Astrocyte of the spinal cord (primary cell): Measurements from ENCODE around the gene GTPBP4.

ENCODE experiments used
- DNase-seq: peaks from one replicate; pipeline ENCODE4 v3.0.0; 2011; ENCODE audit warnings: low read depth, low spot score
- H3K4me3 ChIP-seq: 2 replicates; pipeline ENCODE4 v1.5.1; 2011; ENCODE audit warnings: low read depth, mild to moderate bottlenecking, low read length, moderate library complexity
- CTCF ChIP-seq: IDR thresholded peaks from 2 replicates; pipeline ENCODE4 v1.5.1; 2012; ENCODE audit warnings: low read depth, mild to moderate bottlenecking, low read length, inconsistent platforms
- in situ Hi-C: cut with HindIII; loops from 2 replicates; pipeline ENCODE4 v1.10.0; 2017; ENCODE audit warnings: low sequenced_read_pairs

Gene GTPBP4

DNA sequence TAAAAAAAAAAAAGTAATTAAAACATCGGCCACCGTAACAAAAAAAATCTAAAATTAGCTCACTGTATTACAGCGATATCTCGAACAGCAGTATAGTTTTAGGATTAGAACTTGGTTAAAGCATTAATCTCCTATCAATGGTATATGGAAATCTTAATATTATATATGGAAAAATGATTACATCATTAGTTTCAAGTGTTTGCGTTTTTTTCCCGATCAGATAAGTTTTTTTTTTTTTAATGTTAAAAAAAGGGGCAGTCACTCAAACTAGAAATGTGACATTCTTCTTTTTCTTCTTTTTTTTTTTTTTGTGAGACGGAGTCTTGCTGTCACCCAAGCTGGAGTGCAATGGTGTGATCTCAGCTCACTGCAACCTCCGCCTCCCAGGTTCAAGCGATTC lies 53.3 kb downstream of the GTPBP4 start:
- no peak for DNase-seq
- in situ Hi-C loops: no loop called here
- no peak for TF ChIP-seq CTCF
- no peak overlapping the region for H3K4me3 ChIP-seq

DNA sequence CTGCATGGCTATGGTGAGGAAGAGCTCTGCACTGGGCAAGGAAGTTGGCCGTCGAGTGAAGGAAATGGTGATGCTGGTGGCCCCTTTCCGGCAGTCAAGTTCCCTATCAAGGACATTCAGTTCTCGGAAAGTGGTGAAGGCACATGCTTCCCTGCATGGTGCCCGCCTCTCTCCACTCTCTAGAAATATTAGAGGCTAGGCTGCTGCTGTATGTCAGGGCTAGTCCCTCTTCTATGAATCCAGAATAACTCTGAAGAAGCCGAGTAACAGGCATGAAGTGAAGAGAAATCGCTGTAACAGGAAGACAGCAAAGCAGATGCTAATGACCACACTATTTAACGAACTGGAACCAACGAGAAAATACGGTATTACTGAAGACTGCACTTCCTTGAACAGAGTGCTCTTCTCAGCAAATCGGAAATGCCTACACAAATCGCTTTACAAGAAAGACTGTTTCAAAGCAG lies 55.3 kb downstream of the GTPBP4 start:
- no peak overlapping the region for H3K4me3 ChIP-seq
- no peak for DNase-seq
- in situ Hi-C loops: no loop called here
- TF ChIP-seq CTCF: no peak

DNA sequence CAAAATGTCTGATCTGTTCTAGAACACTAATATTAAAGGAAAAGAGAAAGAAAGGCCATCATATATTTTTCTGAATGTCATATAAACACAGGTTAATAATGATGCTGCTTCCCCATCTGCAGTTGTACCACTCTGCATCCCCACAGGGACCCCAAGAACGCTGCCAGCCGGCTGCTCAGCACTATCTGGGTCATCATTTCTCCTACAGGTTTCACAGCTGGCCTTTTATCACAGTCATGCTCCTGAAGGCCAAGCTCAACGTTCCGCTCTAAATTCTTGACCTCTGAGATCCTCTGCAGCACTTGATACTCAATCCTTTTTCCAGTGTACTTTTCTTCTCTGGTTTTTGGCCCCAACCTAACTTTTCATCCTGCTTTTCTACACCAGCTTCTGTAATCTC lies 55.9 kb downstream of the GTPBP4 start:
- DNase-seq: no peak
- in situ Hi-C loops: no loop called here
- no peak overlapping the region for H3K4me3 ChIP-seq
- TF ChIP-seq CTCF: no peak

GRCh38 chr10:1044964-1045363 lies 56.7 kb downstream of the GTPBP4 start:
- in situ Hi-C loops: no loop called here
- DNase-seq: no peak
- no peak overlapping the region for H3K4me3 ChIP-seq
- TF ChIP-seq CTCF: no peak

DNA sequence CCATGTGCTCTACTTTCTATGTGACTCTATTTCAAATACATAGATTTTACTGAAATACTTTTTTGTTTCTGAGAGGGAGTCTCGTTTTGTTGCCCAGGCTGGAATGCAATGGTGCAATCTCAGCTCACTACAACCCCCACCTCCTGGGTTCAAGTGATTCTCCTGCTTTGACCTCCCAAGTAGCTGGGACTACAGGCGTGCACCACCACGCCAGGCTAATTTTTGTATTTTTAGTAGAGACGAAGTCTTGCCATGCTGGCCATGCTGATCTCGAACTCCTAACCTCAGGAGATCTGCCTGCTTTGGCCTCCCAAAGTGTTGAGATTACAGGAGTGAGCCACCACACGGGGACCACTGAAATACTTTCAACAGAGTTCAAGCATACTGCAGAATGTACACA lies 57.2 kb downstream of the GTPBP4 start:
- in situ Hi-C loops: no loop called here
- H3K4me3 ChIP-seq: no peak overlapping the region

DNA sequence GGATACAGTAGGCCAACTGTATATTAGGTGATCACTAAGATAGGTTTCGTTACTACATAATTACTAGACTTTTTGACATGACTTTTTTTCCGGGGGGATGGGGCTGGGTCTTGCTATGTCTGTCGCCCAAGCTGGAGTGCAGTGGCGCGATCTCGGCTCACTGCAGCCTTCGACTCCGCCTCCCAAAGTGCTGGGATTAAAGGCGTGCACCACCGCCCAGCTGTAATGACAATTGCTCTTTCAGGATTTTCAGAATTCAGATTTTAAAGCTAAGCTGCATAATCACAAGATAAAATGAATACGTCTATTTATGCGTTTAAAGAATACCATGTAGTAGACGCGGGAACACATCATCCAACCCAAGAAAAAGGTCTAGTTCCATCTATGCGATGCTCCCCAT lies 59.7 kb downstream of the GTPBP4 start:
- in situ Hi-C loops: no loop called here
- no peak for TF ChIP-seq CTCF
- H3K4me3 ChIP-seq: peak overlapping the region; percentile 80
- DNase-seq: no peak

More for the DNA sequence above, 57.2 kb downstream of the GTPBP4 start:
- TF ChIP-seq CTCF: no peak
- no peak for DNase-seq

- in situ Hi-C loops: no loop called here
- H3K4me3 ChIP-seq: peak overlapping the region; percentile 80
- no peak for DNase-seq
- no peak for TF ChIP-seq CTCF
Observed at GRCh38 chr10:1048349-1048731, 60.1 kb downstream of the GTPBP4 start.
